ENCODE data around the gene KRTAP10-11.
"Not testable (repeated sequence)": the region's sequence is repeated elsewhere in the genome, so short reads cannot be mapped to it uniquely, and the experiment has no call there.

KRTAP10-11 gene, protein sequence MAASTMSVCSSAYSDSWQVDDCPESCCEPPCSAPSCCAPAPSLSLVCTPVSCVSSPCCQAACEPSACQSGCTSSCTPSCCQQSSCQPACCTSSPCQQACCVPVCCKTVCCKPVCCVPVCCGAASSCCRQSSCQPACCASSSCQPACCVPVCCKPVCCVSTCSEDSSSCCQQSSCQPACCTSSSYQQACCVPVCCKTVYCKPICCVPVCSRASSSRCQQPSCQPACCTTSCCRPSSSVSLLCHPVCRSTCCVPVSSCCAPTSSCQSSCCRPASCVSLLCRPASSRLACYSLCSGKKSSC

GRCh38 chr21:44646366-44647221 lies at the start of gene KRTAP10-11:
Gene KRTAP10-11, plus strand, starts transcription at chr21:44646414. Its CDS starts 45 bp downstream, at chr21:44646459.
- DNase-seq (ENCODE audit: low spot score); H3K27ac Mint-ChIP-seq; H3K4me1 Mint-ChIP-seq (ENCODE audit: low read depth); H3K4me3 Mint-ChIP-seq; H3K36me3 Mint-ChIP-seq (ENCODE audit: low read depth); H3K27me3 Mint-ChIP-seq (ENCODE audit: low read depth): not testable (repeated sequence)
- H3K9me3 Mint-ChIP-seq: peaks cover 39% of the 10 kb centered on the region

GRCh38 chr21:44598061-44598460 lies 48.2 kb upstream of the KRTAP10-11 start:
- no peak for DNase-seq (ENCODE audit: low spot score)
- H3K27ac Mint-ChIP-seq: no peak overlapping the region
- H3K36me3 Mint-ChIP-seq (ENCODE audit: low read depth): no peaks in the 10 kb centered on the region
- H3K4me1 Mint-ChIP-seq (ENCODE audit: low read depth): no peaks in the 10 kb centered on the region
- no peaks in the 10 kb centered on the region for H3K9me3 Mint-ChIP-seq
- H3K27me3 Mint-ChIP-seq (ENCODE audit: low read depth): peaks cover 2% of the 10 kb centered on the region
- no peak overlapping the region for H3K4me3 Mint-ChIP-seq

DNA sequence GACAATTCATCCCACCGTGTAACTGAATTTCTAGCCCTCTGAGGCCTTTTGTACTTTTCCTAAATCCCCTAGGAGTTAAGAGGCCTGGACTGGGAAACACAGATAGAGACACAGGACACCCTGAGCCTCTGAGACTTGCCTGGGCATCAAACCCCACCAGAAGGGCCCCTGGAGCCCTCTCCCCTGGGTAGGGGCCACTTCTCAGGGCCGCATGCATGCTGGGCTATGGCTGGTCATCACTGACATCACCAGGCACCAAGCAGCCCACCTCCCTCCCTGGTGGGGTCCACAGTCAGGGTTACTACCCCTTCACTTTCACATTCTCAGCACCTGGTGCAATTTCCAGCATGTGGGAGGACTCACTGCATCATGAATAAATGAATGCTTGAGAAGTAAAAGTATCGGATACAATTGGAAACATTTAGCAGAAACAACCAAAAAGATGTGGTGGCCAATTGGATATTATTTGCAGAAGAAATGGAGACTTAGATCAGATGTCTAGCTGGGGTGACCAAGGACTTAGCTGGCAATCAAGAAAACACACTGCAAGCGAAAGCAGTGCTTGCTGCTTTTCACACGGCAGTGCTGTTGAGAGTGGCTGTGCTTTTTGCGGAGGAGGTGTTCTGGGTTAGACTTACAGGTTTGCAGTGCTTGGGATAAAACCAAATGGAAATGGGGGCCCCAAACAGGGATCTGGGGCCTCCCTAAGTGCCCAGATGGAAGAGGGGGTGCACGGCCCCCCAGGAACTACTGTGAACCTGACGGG lies 46.8 kb upstream of the KRTAP10-11 start:
- Mint-ChIP-seq H3K27ac (no peak overlapping the region), H3K27me3 (ENCODE audit: low read depth) (peaks cover 3% of the 10 kb centered on the region), H3K4me3 (no peak overlapping the region), H3K36me3 (ENCODE audit: low read depth) (no peaks in the 10 kb centered on the region), H3K4me1 (ENCODE audit: low read depth) (no peaks in the 10 kb centered on the region), H3K9me3 (no peaks in the 10 kb centered on the region)
- no peak for DNase-seq (ENCODE audit: low spot score)

DNA sequence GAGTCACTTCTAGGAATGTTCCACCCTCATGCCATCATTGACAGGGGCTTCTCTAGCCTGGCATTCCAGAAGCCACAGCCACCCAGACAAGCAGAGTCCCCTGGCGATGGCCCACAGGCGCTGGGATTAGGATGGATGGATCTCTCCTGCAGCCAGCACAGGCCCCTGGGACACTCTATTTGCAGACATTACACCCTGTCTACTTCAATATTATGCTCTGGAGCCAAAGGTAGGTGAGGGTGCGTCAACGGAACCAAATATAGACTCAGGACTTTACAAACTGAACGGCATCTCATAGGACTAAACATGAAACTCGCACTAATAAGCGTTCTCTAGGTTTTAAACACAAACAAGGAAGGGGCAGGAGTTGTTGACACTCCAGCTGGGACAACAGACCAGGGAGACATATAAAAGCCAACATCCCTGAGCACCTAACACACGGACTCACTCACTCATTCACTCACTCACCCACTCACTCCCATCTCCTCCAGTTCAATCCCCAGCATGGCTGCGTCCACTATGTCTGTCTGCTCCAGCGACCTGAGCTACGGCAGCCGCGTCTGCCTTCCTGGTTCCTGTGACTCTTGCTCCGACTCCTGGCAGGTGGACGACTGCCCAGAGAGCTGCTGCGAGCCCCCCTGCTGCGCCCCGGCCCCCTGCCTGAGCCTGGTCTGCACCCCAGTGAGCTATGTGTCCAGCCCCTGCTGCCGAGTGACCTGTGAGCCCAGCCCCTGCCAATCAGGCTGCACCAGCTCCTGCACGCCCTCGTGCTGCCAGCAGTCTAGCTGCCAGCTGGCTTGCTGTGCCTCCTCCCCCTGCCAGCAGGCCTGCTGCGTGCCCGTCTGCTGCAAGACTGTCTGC lies 45.9 kb upstream of the KRTAP10-11 start, which contains the start of gene KRTAP10-7:
KRTAP10-7 (plus strand) TSS at position 480 of the 861 bp plus-strand sequence; CDS start at position 505, 25 bp downstream.
- H3K36me3 Mint-ChIP-seq (ENCODE audit: low read depth); H3K27ac Mint-ChIP-seq; H3K4me3 Mint-ChIP-seq; DNase-seq (ENCODE audit: low spot score); H3K9me3 Mint-ChIP-seq; H3K4me1 Mint-ChIP-seq (ENCODE audit: low read depth): not testable (repeated sequence)
- peaks cover 10% of the 10 kb centered on the region for H3K27me3 Mint-ChIP-seq (ENCODE audit: low read depth)

DNA sequence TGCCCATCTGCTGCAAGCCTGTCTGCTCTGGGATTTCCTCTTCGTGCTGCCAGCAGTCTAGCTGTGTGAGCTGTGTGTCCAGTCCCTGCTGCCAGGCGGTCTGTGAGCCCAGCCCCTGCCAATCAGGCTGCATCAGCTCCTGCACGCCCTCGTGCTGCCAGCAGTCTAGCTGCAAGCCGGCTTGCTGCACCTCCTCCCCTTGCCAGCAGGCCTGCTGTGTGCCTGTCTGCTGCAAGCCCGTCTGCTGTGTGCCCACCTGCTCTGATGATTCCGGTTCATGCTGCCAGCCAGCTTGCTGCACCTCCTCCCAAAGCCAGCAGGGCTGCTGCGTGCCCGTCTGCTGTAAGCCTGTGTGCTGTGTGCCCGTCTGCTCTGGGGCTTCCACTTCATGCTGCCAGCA lies 45.1 kb upstream of the KRTAP10-11 start:
- not testable (repeated sequence) for H3K4me3 Mint-ChIP-seq; H3K27ac Mint-ChIP-seq; H3K4me1 Mint-ChIP-seq (ENCODE audit: low read depth); H3K9me3 Mint-ChIP-seq; DNase-seq (ENCODE audit: low spot score); H3K36me3 Mint-ChIP-seq (ENCODE audit: low read depth)
- H3K27me3 Mint-ChIP-seq (ENCODE audit: low read depth): peaks cover 14% of the 10 kb centered on the region

DNA sequence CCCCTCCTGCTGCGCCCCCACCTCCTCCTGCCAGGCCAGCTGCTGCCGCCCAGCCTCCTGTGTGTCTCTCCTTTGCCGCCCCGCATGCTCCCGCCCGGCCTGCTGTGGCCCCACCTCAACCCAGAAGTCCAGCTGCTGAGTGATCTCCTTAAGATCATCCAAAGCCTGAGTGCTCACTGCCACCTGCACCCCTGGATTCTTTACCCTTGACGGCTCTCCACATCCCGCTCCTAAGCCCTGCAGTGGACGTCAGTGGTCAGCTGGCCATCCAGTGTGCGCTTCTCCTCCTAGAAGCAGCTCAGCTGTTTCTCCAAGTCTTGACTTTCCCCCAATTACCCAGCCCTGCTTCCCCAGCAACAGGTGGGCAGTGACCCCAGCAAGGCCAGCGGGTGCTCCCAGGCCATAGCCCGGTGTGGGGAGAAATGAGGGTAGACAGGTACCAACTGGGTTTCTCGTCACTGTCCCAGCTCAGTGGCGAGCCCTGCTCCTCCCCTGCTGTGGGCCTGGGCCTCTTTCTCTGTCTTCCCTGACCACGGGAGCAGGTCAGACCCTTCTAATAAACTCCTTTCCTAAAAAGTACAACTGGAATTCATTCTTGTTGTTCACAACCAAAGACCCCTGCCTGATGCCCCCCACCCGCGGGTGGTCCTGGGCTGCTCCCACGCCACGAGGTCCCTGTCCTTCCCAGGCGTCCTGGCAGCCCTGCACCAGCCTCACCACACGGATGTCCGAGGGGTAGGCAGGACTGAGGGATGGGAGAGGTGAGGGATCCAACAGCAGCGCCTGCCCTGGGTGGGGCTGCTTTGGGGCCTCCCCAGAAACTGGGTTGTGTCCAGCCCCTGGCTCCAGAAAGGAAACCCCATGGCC lies 44.4 kb upstream of the KRTAP10-11 start:
- H3K9me3 Mint-ChIP-seq: no peaks in the 10 kb centered on the region
- H3K36me3 Mint-ChIP-seq (ENCODE audit: low read depth): no peaks in the 10 kb centered on the region
- H3K4me1 Mint-ChIP-seq (ENCODE audit: low read depth): no peaks in the 10 kb centered on the region
- DNase-seq (ENCODE audit: low spot score): no peak
- H3K27ac Mint-ChIP-seq: no peak overlapping the region
- peaks cover 14% of the 10 kb centered on the region for H3K27me3 Mint-ChIP-seq (ENCODE audit: low read depth)
- H3K4me3 Mint-ChIP-seq: no peak overlapping the region

DNA sequence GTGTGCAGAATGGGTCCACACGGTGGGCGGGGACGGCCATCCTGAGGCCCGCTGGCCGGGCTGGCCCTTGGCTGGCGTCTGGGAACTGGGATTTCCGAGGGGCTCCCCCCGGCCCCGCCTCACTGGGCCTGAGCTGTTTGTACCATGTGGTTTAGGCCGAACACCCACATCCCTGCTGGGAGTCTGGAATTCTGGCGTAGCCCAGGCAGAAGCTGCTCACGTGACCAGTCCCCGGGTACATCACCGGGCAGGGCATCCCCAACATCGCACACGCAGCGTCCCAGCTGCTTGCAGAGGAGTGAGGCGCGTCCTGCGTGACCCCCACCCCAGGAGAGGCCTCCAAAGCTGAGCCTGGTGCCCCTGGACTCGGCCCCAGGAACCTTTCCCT lies 43.8 kb upstream of the KRTAP10-11 start:
- Mint-ChIP-seq H3K36me3 (ENCODE audit: low read depth) (no peaks in the 10 kb centered on the region), H3K9me3 (no peaks in the 10 kb centered on the region)

GRCh38 chr21:44603109-44603875 lies 42.9 kb upstream of the KRTAP10-11 start:
- no peaks in the 10 kb centered on the region for H3K9me3 Mint-ChIP-seq
- no peaks in the 10 kb centered on the region for H3K36me3 Mint-ChIP-seq (ENCODE audit: low read depth)
- H3K4me1 Mint-ChIP-seq (ENCODE audit: low read depth): no peaks in the 10 kb centered on the region
- no peak for DNase-seq (ENCODE audit: low spot score)
- no peak overlapping the region for H3K4me3 Mint-ChIP-seq
- peaks cover 12% of the 10 kb centered on the region for H3K27me3 Mint-ChIP-seq (ENCODE audit: low read depth)
- H3K27ac Mint-ChIP-seq: no peak overlapping the region

More for the DNA sequence above, 43.8 kb upstream of the KRTAP10-11 start:
- H3K27ac Mint-ChIP-seq: no peak overlapping the region
- no peak for DNase-seq (ENCODE audit: low spot score)
- no peak overlapping the region for H3K4me3 Mint-ChIP-seq
- H3K4me1 Mint-ChIP-seq (ENCODE audit: low read depth): no peaks in the 10 kb centered on the region
- peaks cover 14% of the 10 kb centered on the region for H3K27me3 Mint-ChIP-seq (ENCODE audit: low read depth)

GRCh38 chr21:44603911-44604310 lies 42.3 kb upstream of the KRTAP10-11 start:
- H3K27me3 Mint-ChIP-seq (ENCODE audit: low read depth): peaks cover 12% of the 10 kb centered on the region

GRCh38 chr21:44606495-44606894 lies 39.7 kb upstream of the KRTAP10-11 start:
- no peak for DNase-seq (ENCODE audit: low spot score)
- peaks cover 12% of the 10 kb centered on the region for H3K27me3 Mint-ChIP-seq (ENCODE audit: low read depth)
- H3K9me3 Mint-ChIP-seq: peaks cover 26% of the 10 kb centered on the region
- H3K4me1 Mint-ChIP-seq (ENCODE audit: low read depth): no peaks in the 10 kb centered on the region
- H3K4me3 Mint-ChIP-seq: no peak overlapping the region
- H3K27ac Mint-ChIP-seq: no peak overlapping the region
- no peaks in the 10 kb centered on the region for H3K36me3 Mint-ChIP-seq (ENCODE audit: low read depth)

More at GRCh38 chr21:44603911-44604310, 42.3 kb upstream of the KRTAP10-11 start:
- Mint-ChIP-seq H3K9me3 (peaks cover 2% of the 10 kb centered on the region), H3K27ac (no peak overlapping the region), H3K36me3 (ENCODE audit: low read depth) (no peaks in the 10 kb centered on the region), H3K4me3 (no peak overlapping the region), H3K4me1 (ENCODE audit: low read depth) (no peaks in the 10 kb centered on the region)
- no peak for DNase-seq (ENCODE audit: low spot score)

DNA sequence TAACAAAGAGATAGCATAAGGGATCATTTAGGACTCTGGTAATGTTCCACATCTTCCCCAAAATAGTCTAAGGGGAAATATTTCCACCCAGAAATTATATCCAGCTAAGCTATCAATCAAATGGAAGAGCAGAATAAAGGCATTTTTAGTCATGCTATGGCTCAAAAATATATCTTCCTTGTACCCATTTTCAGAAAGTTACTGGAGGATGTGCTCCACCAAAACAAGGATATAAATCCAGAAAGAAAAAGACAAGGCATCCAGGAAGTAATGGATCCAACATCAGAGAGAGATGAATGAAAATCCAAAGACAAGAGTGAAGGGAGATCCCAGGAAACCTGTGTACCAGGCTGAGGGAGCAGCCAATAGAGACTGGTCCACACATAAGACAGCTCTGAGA lies 37.0 kb upstream of the KRTAP10-11 start:
- no peak for DNase-seq (ENCODE audit: low spot score)
- no peaks in the 10 kb centered on the region for H3K4me1 Mint-ChIP-seq (ENCODE audit: low read depth)
- peaks cover 12% of the 10 kb centered on the region for H3K27me3 Mint-ChIP-seq (ENCODE audit: low read depth)
- H3K36me3 Mint-ChIP-seq (ENCODE audit: low read depth): no peaks in the 10 kb centered on the region
- no peak overlapping the region for H3K27ac Mint-ChIP-seq
- H3K4me3 Mint-ChIP-seq: no peak overlapping the region
- peaks cover 31% of the 10 kb centered on the region for H3K9me3 Mint-ChIP-seq

Data from T-helper 2 cell treated with Interferon-gamma antibody and Interleukin-4, amounts not matched to agents 5 μg/mL and 100 μg/mL, for 36 hours (primary cell).